CD14-positive monocyte (primary cell): Measurements from ENCODE around the gene CARD11. TPM values are rescaled to one million over a fixed set of nuclear protein-coding genes. Genes with fewer than 3 reads are reported as not detected.

Experiments
- DNase-seq, 3 donors: peaks; one replicate each; pipeline ENCODE4 v3.0.0-alpha.2; 2011 to 2022
- H2AFZ ChIP-seq: 2 replicates; pipeline ENCODE4 v1.6.0; 2012; ENCODE audit warnings: mild to moderate bottlenecking, low read depth, low read length, inconsistent platforms; ENCODE audit not compliant: insufficient read depth, poor library complexity, severe bottlenecking
- H3K27ac ChIP-seq, 2 donors: 1 replicate in 1 of 2; 2 replicates in 1 of 2; pipeline ENCODE4 v1.5.1; 2012 to 2013; ENCODE audit warnings: low read length in 2 of 2, control low read depth in 1 of 2, inconsistent platforms in 1 of 2, low read depth in 1 of 2, mild to moderate bottlenecking in 1 of 2
- H3K27me3 ChIP-seq, 2 donors: one replicate each; pipeline versions ENCODE4 v1.6.0 to v1.6.1; 2011 to 2013; ENCODE audit warnings: low read length in 2 of 2; ENCODE audit not compliant: control insufficient read depth in 2 of 2, insufficient read depth in 2 of 2
- H3K36me3 ChIP-seq, 2 donors: replicated peaks in 1 of 2; 1 replicate in 1 of 2; 2 replicates in 1 of 2; pipeline versions ENCODE4 v1.5.1 to v1.6.1; 2012 to 2013; ENCODE audit warnings: low read length in 2 of 2, control low read depth in 1 of 2, inconsistent platforms in 1 of 2, mild to moderate bottlenecking in 1 of 2; ENCODE audit not compliant: insufficient read depth in 2 of 2, control insufficient read depth in 1 of 2
- H3K4me1 ChIP-seq, 2 donors: 1 replicate in 1 of 2; 2 replicates in 1 of 2; pipeline versions ENCODE4 v1.5.1 to v1.6.1; 2012 to 2013; ENCODE audit warnings: low read length in 2 of 2, control low read depth in 1 of 2, inconsistent platforms in 1 of 2, mild to moderate bottlenecking in 1 of 2, moderate library complexity in 1 of 2; ENCODE audit not compliant: insufficient read depth in 2 of 2, control insufficient read depth in 1 of 2
- H3K4me2 ChIP-seq: replicated peaks from 2 replicates; pipeline ENCODE3; 2012; ENCODE audit warnings: low read length, moderate library complexity, mild to moderate bottlenecking; ENCODE audit not compliant: poor library complexity, severe bottlenecking; ENCODE audit errors: extremely low read depth
- H3K4me3 ChIP-seq, 3 experiments: fragments of 200-600 bp in 1 of 3; sonication (generic) in 1 of 3; replicated peaks in 1 of 3; 1 replicate in 2 of 3; 2 replicates in 1 of 3; pipeline ENCODE4 v1.5.1; 2011 to 2013; ENCODE audit warnings: low read length in 3 of 3, mild to moderate bottlenecking in 3 of 3, control low read depth in 2 of 3, low read depth in 2 of 3, inconsistent platforms in 1 of 3, moderate library complexity in 1 of 3
- H3K79me2 ChIP-seq: 2 replicates; pipeline ENCODE4 v1.6.0; 2012; ENCODE audit warnings: mild to moderate bottlenecking, control low read depth, inconsistent platforms, low read length, moderate library complexity; ENCODE audit not compliant: insufficient read depth
- H3K9ac ChIP-seq: 2 replicates; pipeline ENCODE4 v1.6.0; 2017; ENCODE audit warnings: low read length, mild to moderate bottlenecking; ENCODE audit not compliant: insufficient read depth, poor library complexity, severe bottlenecking
- H3K9me3 ChIP-seq, 2 donors: replicated peaks in 1 of 2; 1 replicate in 1 of 2; 2 replicates in 1 of 2; pipeline versions ENCODE4 v1.5.1 to v1.6.1; 2012 to 2013; ENCODE audit warnings: low read length in 2 of 2, control low read depth in 1 of 2; ENCODE audit not compliant: control insufficient read depth in 1 of 2, insufficient read depth in 1 of 2
- H4K20me1 ChIP-seq: 2 replicates; pipeline ENCODE4 v1.6.0; 2012; ENCODE audit warnings: mild to moderate bottlenecking, low read length, control low read depth, moderate library complexity; ENCODE audit not compliant: insufficient read depth
- H3K27ac Mint-ChIP-seq, 7 donors: one replicate each; pipeline ENCODE4 v1.8.0; 2020; ENCODE audit warnings: mild to moderate bottlenecking in 7 of 7, mixed read lengths in 7 of 7, moderate library complexity in 6 of 7, inconsistent platforms in 2 of 7
- H3K27me3 Mint-ChIP-seq, 3 donors: one replicate each; pipeline ENCODE4 v1.8.0; 2021 to 2022; ENCODE audit warnings: low read depth in 3 of 3, mild to moderate bottlenecking in 3 of 3, mixed read lengths in 3 of 3, moderate library complexity in 3 of 3, inconsistent platforms in 1 of 3
- H3K36me3 Mint-ChIP-seq, 2 donors: one replicate each; pipeline ENCODE4 v1.8.0; 2020; ENCODE audit warnings: mixed read lengths in 2 of 2, inconsistent platforms in 1 of 2, mild to moderate bottlenecking in 1 of 2
- H3K4me1 Mint-ChIP-seq: one replicate; pipeline ENCODE4 v1.8.0; 2020; ENCODE audit warnings: mild to moderate bottlenecking, mixed read lengths
- H3K4me3 Mint-ChIP-seq, 2 donors: one replicate each; pipeline ENCODE4 v1.8.0; 2020; ENCODE audit warnings: mild to moderate bottlenecking in 2 of 2, mixed read lengths in 2 of 2, moderate library complexity in 1 of 2
- H3K9me3 Mint-ChIP-seq, 7 donors: one replicate each; pipeline ENCODE4 v1.8.0; 2020 to 2022; ENCODE audit warnings: mixed read lengths in 7 of 7, mild to moderate bottlenecking in 6 of 7, moderate library complexity in 6 of 7, inconsistent platforms in 2 of 7
- CTCF ChIP-seq: fragments of 200-600 bp; IDR thresholded peaks from one replicate; pipeline ENCODE4 v1.8.0; 2022; ENCODE audit warnings: antibody characterized with exemption, mild to moderate bottlenecking
- WGBS: methylation state at CpG from one replicate; pipeline ENCODE4 v1.1.5; 2013; ENCODE audit warnings: missing lambda C conversion rate; ENCODE audit not compliant: insufficient coverage; 5-methylcytosine and 5-hydroxymethylcytosine counted together
- intact Hi-C, 2 donors: fragments of 100-400 bp; cut with micrococcal nuclease; formaldehyde crosslinking; loops; one replicate each; pipeline versions ENCODE4 v1.15.0 to v1.15.1; 2023
- polyA plus RNA-seq, 3 donors: library from polyadenylated mRNA; depleted of rRNA in 1 of 3; unstranded in 2 of 3; stranded (reverse) in 1 of 3; fragments of 300-500 nt in 2 of 3; fragments of >200 nt in 1 of 3; fragmentation: Illumina TruSeq in 2 of 3; gene quantifications; 1 replicate in 2 of 3; 2 replicates in 1 of 3; pipeline ENCODE4 v1.2.3, GENCODE V29; 2012 to 2021

Gene CARD11
- polyA plus RNA-seq, 3 donors = 0.04 to 0.17 TPM; not detected in 1

DNA sequence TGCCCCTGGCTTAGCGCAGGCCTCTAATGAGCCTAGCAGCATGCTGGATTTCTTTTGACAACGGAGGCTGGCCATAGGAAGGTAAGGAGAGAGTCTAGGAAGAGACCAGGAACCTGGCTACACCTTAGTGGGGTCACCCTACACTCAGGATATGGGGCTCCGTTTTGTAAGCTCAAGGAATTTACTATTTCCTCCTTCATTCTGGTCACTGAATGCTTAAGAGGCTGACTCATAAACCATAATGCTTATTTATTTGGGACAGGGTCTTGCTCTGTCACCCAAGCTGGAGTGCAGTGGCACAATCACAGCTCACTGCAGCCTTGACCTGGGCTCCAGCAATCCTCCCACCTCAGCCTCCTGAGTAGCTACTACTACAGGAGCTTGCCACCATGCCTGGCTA is 38.4 kb downstream of the CARD11 start:
- no peak overlapping the region for H3K4me2 ChIP-seq
- Mint-ChIP-seq H3K36me3 (no peaks in the 10 kb centered on the region), H3K4me3 (no peak overlapping the region), H3K4me1 (no peaks in the 10 kb centered on the region), H3K9me3 (peaks cover 0 to 2% (median 0%) of the 10 kb centered on the region in 7 donors), H3K27ac (no peak overlapping the region), H3K27me3 (peaks cover 0 to 4% (median 2%) of the 10 kb centered on the region in 3 donors)
- intact Hi-C loops = no loop called here
- H4K20me1 ChIP-seq = no peaks in the 10 kb centered on the region
- WGBS = no CpG with 5 or more reads among the region's 3 CpGs
- no peaks in the 10 kb centered on the region for H3K79me2 ChIP-seq
- H2AFZ ChIP-seq = no peak overlapping the region
- H3K4me3 ChIP-seq = no peak overlapping the region
- no peak overlapping the region for H3K27ac ChIP-seq
- no peak overlapping the region for H3K9ac ChIP-seq
- H3K9me3 ChIP-seq = no peaks in the 10 kb centered on the region
- no peaks in the 10 kb centered on the region for H3K4me1 ChIP-seq
- DNase-seq = no peak
- H3K27me3 ChIP-seq = no peaks in the 10 kb centered on the region
- H3K36me3 ChIP-seq = no peaks in the 10 kb centered on the region
- no peak for TF ChIP-seq CTCF

- Histone ChIP-seq H3K9me3 (no peaks in the 10 kb centered on the region), H3K27me3 (no peaks in the 10 kb centered on the region), H4K20me1 (no peaks in the 10 kb centered on the region), H3K4me3 (no peak overlapping the region), H3K9ac (no peak overlapping the region), H3K36me3 (no peaks in the 10 kb centered on the region), H2AFZ (no peak overlapping the region), H3K79me2 (no peaks in the 10 kb centered on the region), H3K27ac (no peak overlapping the region), H3K4me2 (no peak overlapping the region), H3K4me1 (no peaks in the 10 kb centered on the region)
- Mint-ChIP-seq H3K4me3 (no peak overlapping the region), H3K36me3 (no peaks in the 10 kb centered on the region), H3K9me3 (peaks cover 0 to 2% (median 0%) of the 10 kb centered on the region in 7 donors), H3K4me1 (no peaks in the 10 kb centered on the region), H3K27ac (peak overlapping the region in 1 of 7 donors; percentile 22), H3K27me3 (peaks cover 0 to 3% (median 2%) of the 10 kb centered on the region in 3 donors)
- no peak for DNase-seq
- TF ChIP-seq CTCF = no peak
- WGBS = 93% methylated on average over 4 of the region's 13 CpGs
- intact Hi-C loops = no loop called here
Observed at GRCh38 chr7:3003936-3004335, 39.7 kb downstream of the CARD11 start.
